ENCODE data around the gene BRD7. TPM values are rescaled to one million over a fixed set of nuclear protein-coding genes. Genes with fewer than 3 reads are reported as not detected.
A peak's percentile ranks its signal among the peaks of the same experiment; 100 is the strongest.

Gene BRD7
- total and polyA plus RNA-seq, 2 of the 13 experiments (the other 11 are each of a cell fraction or from before 2014, with no cell fraction given): 82.3 to 149 TPM

DNA sequence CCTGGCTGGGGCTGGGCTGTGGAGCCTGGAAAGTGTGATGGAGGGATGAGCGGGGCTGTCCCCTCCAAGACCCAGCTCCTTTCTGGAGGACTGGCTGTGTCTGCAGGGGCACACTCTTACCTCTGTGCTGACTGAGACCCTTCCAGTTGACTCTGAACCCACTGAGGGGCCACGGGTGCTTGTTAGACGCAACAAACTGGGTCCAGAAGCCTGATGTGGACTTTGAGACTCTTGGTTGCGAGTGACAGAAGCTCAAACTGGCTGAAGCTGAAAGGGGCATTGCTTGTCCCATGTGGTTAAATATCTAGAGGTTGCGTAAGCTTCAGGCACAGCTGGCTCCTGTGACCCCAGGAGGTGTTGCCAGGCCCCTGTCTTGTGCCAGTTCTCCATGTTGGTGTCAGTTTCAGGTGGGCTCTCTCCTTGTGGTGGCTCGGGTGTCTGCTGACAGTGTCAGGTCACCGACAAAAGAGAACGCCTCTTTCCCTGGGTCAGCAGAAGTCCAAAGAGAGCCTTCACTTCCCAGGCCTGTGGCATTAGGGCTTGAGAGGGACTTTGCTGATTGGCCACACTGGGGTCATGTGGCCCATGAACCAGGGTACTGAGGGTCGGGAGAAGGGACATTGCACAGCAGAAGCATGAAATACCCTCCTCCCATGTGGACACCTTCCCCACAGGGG lies 85.7 kb downstream of the BRD7 start (continued):
- TF ChIP-seq, protein P1, sequence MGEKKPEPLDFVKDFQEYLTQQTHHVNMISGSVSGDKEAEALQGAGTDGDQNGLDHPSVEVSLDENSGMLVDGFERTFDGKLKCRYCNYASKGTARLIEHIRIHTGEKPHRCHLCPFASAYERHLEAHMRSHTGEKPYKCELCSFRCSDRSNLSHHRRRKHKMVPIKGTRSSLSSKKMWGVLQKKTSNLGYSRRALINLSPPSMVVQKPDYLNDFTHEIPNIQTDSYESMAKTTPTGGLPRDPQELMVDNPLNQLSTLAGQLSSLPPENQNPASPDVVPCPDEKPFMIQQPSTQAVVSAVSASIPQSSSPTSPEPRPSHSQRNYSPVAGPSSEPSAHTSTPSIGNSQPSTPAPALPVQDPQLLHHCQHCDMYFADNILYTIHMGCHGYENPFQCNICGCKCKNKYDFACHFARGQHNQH (CRISPR knock-in tag; IDR thresholded peaks at IDR 0.05): peak; percentile 54; the same call in 1 of the 2 replicates
- TF ChIP-seq NR0B2 (CRISPR knock-in tag; IDR thresholded peaks at IDR 0.05): no peak
- TF ChIP-seq FLYWCH1 (CRISPR knock-in tag; IDR thresholded peaks at IDR 0.05): no peak
- no peak for TF ChIP-seq RBM22 (optimal IDR thresholded peaks at IDR 0.05; ENCODE audit: low read length)
- TF ChIP-seq, protein P2, sequence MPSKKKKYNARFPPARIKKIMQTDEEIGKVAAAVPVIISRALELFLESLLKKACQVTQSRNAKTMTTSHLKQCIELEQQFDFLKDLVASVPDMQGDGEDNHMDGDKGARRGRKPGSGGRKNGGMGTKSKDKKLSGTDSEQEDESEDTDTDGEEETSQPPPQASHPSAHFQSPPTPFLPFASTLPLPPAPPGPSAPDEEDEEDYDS (CRISPR knock-in tag; IDR thresholded peaks at IDR 0.05): 0 out of 2 replicates have a peak, but pooled peaks have one; percentile 42
- TF ChIP-seq ZNF331 (CRISPR knock-in tag; IDR thresholded peaks at IDR 0.05): peak; percentile 73
- peak; percentile 76 for TF ChIP-seq USF2 (IDR thresholded peaks at IDR 0.05; ENCODE audit: low read depth, low read length)
- peak; percentile 94; the same call in 1 of the 2 replicates for TF ChIP-seq USF2 (CRISPR knock-in tag; IDR thresholded peaks at IDR 0.05; ENCODE audit: borderline replicate concordance)
- TF ChIP-seq, protein P3, sequence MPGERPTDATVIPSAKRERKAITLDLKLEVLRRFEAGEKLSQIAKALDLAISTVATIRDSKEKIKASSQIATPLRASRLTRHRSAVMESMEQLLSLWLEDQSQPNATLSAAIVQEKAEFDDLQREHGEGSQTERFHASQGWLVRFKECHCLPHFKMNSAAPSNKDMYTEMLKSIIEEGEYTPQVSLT (CRISPR knock-in tag; IDR thresholded peaks at IDR 0.05; ENCODE audit: borderline replicate concordance, low read depth): no peak
- peak; percentile 69 for TF ChIP-seq RARA (CRISPR knock-in tag; IDR thresholded peaks at IDR 0.05)
- TF ChIP-seq, protein P4, sequence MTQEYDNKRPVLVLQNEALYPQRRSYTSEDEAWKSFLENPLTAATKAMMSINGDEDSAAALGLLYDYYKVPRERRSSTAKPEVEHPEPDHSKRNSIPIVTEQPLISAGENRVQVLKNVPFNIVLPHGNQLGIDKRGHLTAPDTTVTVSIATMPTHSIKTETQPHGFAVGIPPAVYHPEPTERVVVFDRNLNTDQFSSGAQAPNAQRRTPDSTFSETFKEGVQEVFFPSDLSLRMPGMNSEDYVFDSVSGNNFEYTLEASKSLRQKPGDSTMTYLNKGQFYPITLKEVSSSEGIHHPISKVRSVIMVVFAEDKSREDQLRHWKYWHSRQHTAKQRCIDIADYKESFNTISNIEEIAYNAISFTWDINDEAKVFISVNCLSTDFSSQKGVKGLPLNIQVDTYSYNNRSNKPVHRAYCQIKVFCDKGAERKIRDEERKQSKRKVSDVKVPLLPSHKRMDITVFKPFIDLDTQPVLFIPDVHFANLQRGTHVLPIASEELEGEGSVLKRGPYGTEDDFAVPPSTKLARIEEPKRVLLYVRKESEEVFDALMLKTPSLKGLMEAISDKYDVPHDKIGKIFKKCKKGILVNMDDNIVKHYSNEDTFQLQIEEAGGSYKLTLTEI (CRISPR knock-in tag; conservative IDR thresholded peaks at IDR 0.05): no peak
- peak; percentile 77; the same call in 1 of the 2 replicates for TF ChIP-seq POGK (CRISPR knock-in tag; conservative IDR thresholded peaks at IDR 0.05)
- peak; percentile 50; the same call in 1 of the 2 replicates for TF ChIP-seq THRA (CRISPR knock-in tag; IDR thresholded peaks at IDR 0.05; ENCODE audit: borderline replicate concordance)

Data from HepG2 (cell line).